ENCODE data around the gene MSI2. TPM values are rescaled to one million over a fixed set of nuclear protein-coding genes. Genes with fewer than 3 reads are reported as not detected.

The MSI2 gene
- total RNA-seq, 2 experiments from 2014 or later: 59.6 to 61.7 TPM

GRCh38 chr17:57302690-57303465, 46.6 kb downstream of the MSI2 start:
- no peak overlapping the region for H3K4me3 Mint-ChIP-seq

GRCh38 chr17:57305144-57305728, 48.9 kb downstream of the MSI2 start:
- DNase-seq (no peak), ATAC-seq (no peak)
- H3K27me3 Mint-ChIP-seq: no peaks in the 10 kb centered on the region
- POLR2A ChIA-PET: no interaction called here
- CTCF ChIA-PET: no interaction called here
- H3K4me1 Mint-ChIP-seq (ENCODE audit: low read depth): peaks cover 35% of the 10 kb centered on the region
- intact Hi-C loops (cut with micrococcal nuclease): no loop called here
- H3K27ac Mint-ChIP-seq: no peak overlapping the region
- H3K36me3 Mint-ChIP-seq (ENCODE audit: low read depth): peaks cover 19% of the 10 kb centered on the region
- no peak overlapping the region for H3K4me3 Mint-ChIP-seq
- H3K9me3 Mint-ChIP-seq: peaks cover 7% of the 10 kb centered on the region
- TF ChIP-seq CTCF (IDR thresholded peaks at IDR 0.05): no peak

More at GRCh38 chr17:57302690-57303465, 46.6 kb downstream of the MSI2 start:
- CTCF ChIA-PET: interaction anchor here (1.7 kb wide), 1 partner anchor 59 kb away, joined by 6 read pairs; no protein-coding TSS in a partner anchor
- POLR2A ChIA-PET: no interaction called here
- no peak for ATAC-seq
- no peak for TF ChIP-seq CTCF (IDR thresholded peaks at IDR 0.05)
- intact Hi-C loops (cut with micrococcal nuclease): no loop called here
- peaks cover 7% of the 10 kb centered on the region for H3K9me3 Mint-ChIP-seq
- peaks cover 33% of the 10 kb centered on the region for H3K4me1 Mint-ChIP-seq (ENCODE audit: low read depth)
- no peak for DNase-seq
- no peaks in the 10 kb centered on the region for H3K27me3 Mint-ChIP-seq
- peaks cover 39% of the 10 kb centered on the region for H3K36me3 Mint-ChIP-seq (ENCODE audit: low read depth)
- H3K27ac Mint-ChIP-seq: peak overlapping the region; percentile 32

- DNase-seq (no peak), ATAC-seq (no peak)
- Mint-ChIP-seq H3K9me3 (no peaks in the 10 kb centered on the region), H3K27ac (no peak overlapping the region), H3K27me3 (no peaks in the 10 kb centered on the region), H3K36me3 (ENCODE audit: low read depth) (peaks cover 15% of the 10 kb centered on the region), H3K4me3 (no peak overlapping the region), H3K4me1 (ENCODE audit: low read depth) (peaks cover 32% of the 10 kb centered on the region)
- POLR2A ChIA-PET: interaction anchor here (0.6 kb wide), 1 partner anchor 39 kb away, joined by 3 read pairs; no protein-coding TSS in a partner anchor
- TF ChIP-seq CTCF (IDR thresholded peaks at IDR 0.05): no peak
- intact Hi-C loops (cut with micrococcal nuclease): no loop called here
- CTCF ChIA-PET: no interaction called here
These were observed 49.7 kb downstream of the MSI2 start for GRCh38 chr17:57305908-57306504.

- Mint-ChIP-seq H3K27ac (no peak overlapping the region), H3K27me3 (no peaks in the 10 kb centered on the region), H3K4me1 (ENCODE audit: low read depth) (peaks cover 15% of the 10 kb centered on the region), H3K9me3 (no peaks in the 10 kb centered on the region), H3K36me3 (ENCODE audit: low read depth) (peaks cover 14% of the 10 kb centered on the region), H3K4me3 (no peak overlapping the region)
- ChIA-PET CTCF (interaction anchor here (1.1 to 1.5 kb wide), 2 partner anchors 10 to 363 kb away, joined by 3 to 4 read pairs; no protein-coding TSS in a partner anchor), POLR2A (interaction anchor here (1.1 to 1.3 kb wide), 2 partner anchors 32 to 46 kb away, joined by 3 read pairs; no protein-coding TSS in a partner anchor)
- DNase-seq (no peak), ATAC-seq (no peak)
- intact Hi-C loops (cut with micrococcal nuclease): no loop called here
- TF ChIP-seq CTCF (IDR thresholded peaks at IDR 0.05): no peak
These were observed 52.3 kb downstream of the MSI2 start for GRCh38 chr17:57308543-57309186.

Data from activated CD8-positive, alpha-beta T cell treated with anti-CD3 and anti-CD28 coated beads for 36 hours (primary cell).